ENCODE measurements around the gene APOB. TPM values are rescaled to one million over a fixed set of nuclear protein-coding genes. Genes with fewer than 3 reads are reported as not detected.

Gene APOB
- total and polyA plus RNA-seq, 2 of the 13 experiments (the other 11 are each of a cell fraction or from before 2014, with no cell fraction given), result 1,569 to 2,515 TPM

- TF ChIP-seq, protein P1, sequence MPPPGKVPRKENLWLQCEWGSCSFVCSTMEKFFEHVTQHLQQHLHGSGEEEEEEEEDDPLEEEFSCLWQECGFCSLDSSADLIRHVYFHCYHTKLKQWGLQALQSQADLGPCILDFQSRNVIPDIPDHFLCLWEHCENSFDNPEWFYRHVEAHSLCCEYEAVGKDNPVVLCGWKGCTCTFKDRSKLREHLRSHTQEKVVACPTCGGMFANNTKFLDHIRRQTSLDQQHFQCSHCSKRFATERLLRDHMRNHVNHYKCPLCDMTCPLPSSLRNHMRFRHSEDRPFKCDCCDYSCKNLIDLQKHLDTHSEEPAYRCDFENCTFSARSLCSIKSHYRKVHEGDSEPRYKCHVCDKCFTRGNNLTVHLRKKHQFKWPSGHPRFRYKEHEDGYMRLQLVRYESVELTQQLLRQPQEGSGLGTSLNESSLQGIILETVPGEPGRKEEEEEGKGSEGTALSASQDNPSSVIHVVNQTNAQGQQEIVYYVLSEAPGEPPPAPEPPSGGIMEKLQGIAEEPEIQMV (CRISPR knock-in tag; IDR thresholded peaks at IDR 0.05; ENCODE audit: low read depth), result peak; percentile 52; the same call in 1 of the 2 replicates
- TF ChIP-seq ZBTB38 (CRISPR knock-in tag; IDR thresholded peaks at IDR 0.05) (peak; percentile 81; the same call in 1 of the 2 replicates), FOXP1 (IDR thresholded peaks at IDR 0.05) (no peak), FOXP1 (CRISPR knock-in tag; IDR thresholded peaks at IDR 0.05) (no peak), ZSCAN31 (CRISPR knock-in tag; IDR thresholded peaks at IDR 0.05; ENCODE audit: low read depth) (peak; percentile 40; the same call in 1 of the 2 replicates), SIX4 (CRISPR knock-in tag; IDR thresholded peaks at IDR 0.05) (no peak), POLR2A (IDR thresholded peaks at IDR 0.05; ENCODE audit: insufficient read depth in 1 of 2, low read depth in 2 of 2, low read length in 2 of 2) (peak; percentile 61 to 63), NCOA5 (CRISPR knock-in tag; IDR thresholded peaks at IDR 0.05) (peak; percentile 22), SOX13 (IDR thresholded peaks at IDR 0.05) (peak; percentile 19; the same call in 1 of the 2 replicates), SOX13 (CRISPR knock-in tag; conservative IDR thresholded peaks at IDR 0.05 in 1 of 2, IDR thresholded peaks at IDR 0.05 in 1 of 2) (0 out of 4 replicates have a peak, but pooled peaks of 1 of the 2 experiments have one; percentile 13), KDM5A (IDR thresholded peaks at IDR 0.05; ENCODE audit: borderline replicate concordance, low read length) (no peak), SSRP1 (CRISPR knock-in tag; IDR thresholded peaks at IDR 0.05) (peak; percentile 69), ZNF83 (CRISPR knock-in tag; IDR thresholded peaks at IDR 0.05; ENCODE audit: borderline replicate concordance) (no peak), SMAD3 (CRISPR knock-in tag; IDR thresholded peaks at IDR 0.05) (0 out of 2 replicates have a peak, but pooled peaks have one; percentile 9), ZNF407 (CRISPR knock-in tag; IDR thresholded peaks at IDR 0.05; ENCODE audit: not compliant biosample characterization) (no peak), RARG (CRISPR knock-in tag; IDR thresholded peaks at IDR 0.05; ENCODE audit: low read depth) (peak; percentile 53; the same call in 1 of the 2 replicates), ZNF674 (CRISPR knock-in tag; IDR thresholded peaks at IDR 0.05; ENCODE audit: low read depth) (no peak), MLX (CRISPR knock-in tag; IDR thresholded peaks at IDR 0.05) (no peak)
- TF ChIP-seq, protein P2, sequence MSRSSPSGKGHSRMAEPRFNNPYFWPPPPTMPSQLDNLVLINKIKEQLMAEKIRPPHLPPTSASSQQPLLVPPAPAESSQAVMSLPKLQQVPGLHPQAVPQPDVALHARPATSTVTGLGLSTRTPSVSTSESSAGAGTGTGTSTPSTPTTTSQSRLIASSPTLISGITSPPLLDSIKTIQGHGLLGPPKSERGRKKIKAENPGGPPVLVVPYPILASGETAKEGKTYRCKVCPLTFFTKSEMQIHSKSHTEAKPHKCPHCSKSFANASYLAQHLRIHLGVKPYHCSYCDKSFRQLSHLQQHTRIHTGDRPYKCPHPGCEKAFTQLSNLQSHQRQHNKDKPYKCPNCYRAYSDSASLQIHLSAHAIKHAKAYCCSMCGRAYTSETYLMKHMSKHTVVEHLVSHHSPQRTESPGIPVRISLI (CRISPR knock-in tag; IDR thresholded peaks at IDR 0.05; ENCODE audit: borderline replicate concordance), result 0 out of 2 replicates have a peak, but pooled peaks have one; percentile 28
Measured at GRCh38 chr2:21008014-21008789, 35.7 kb downstream of the APOB start (continued).

Measured in HepG2 (cell line).